ENCODE results near the gene DIAPH2. TPM values are rescaled to one million over a fixed set of nuclear protein-coding genes. Genes with fewer than 3 reads are reported as not detected.

The DIAPH2 gene
- total RNA-seq, 2 donors from 2014 or later, result 42.4 to 66.0 TPM

DNA sequence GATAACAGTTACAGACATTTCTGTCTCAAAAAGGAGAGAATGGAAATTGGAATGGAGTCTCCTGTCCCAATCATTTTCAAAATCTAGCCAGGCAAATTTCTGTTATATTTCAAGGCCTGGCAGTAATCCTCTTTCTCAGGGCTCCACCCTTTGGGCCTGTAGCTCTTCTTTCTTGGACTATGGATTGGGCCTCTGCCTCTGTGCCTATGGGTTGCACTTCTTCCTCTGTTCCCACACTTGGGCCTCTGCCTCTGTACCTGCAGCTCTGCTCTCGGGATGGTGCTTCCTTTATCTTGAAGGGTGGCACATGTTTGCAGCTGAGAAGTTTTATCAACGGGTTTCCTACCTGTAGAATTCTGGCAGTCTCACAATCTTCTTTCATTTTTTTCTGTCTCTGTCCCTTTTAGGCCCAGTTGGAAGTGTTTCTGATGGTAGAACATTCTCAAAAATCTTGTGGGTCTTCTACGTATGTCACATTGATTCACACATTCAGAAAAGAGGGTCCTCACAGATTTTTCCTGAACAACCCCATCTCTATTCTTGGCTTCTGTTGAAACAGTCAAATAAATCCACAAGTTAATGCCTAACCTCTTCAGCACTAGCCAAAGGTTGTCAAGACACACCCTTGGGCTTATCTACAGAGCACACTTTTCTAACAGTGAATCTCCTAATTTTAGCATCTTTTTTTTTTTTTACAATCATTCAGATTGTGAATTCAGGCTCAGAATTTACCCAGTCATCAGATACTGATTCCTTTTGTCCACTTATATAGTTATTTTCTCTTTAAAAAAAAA is 918.0 kb downstream of the DIAPH2 start:
- H3K36me3 ChIP-seq, result no peaks in the 10 kb centered on the region
- no peaks in the 10 kb centered on the region for H3K9me3 ChIP-seq
- H3K27me3 ChIP-seq (replicated peaks; ENCODE audit: insufficient read depth), result no peaks in the 10 kb centered on the region
- ATAC-seq (ENCODE audit: insufficient number of reproducible peaks, low FRiP score, low read depth), result no peak
- no peak for DNase-seq (ENCODE audit: low spot score)
- H3K27ac ChIP-seq, result no peak overlapping the region
- TF ChIP-seq, protein P1, sequence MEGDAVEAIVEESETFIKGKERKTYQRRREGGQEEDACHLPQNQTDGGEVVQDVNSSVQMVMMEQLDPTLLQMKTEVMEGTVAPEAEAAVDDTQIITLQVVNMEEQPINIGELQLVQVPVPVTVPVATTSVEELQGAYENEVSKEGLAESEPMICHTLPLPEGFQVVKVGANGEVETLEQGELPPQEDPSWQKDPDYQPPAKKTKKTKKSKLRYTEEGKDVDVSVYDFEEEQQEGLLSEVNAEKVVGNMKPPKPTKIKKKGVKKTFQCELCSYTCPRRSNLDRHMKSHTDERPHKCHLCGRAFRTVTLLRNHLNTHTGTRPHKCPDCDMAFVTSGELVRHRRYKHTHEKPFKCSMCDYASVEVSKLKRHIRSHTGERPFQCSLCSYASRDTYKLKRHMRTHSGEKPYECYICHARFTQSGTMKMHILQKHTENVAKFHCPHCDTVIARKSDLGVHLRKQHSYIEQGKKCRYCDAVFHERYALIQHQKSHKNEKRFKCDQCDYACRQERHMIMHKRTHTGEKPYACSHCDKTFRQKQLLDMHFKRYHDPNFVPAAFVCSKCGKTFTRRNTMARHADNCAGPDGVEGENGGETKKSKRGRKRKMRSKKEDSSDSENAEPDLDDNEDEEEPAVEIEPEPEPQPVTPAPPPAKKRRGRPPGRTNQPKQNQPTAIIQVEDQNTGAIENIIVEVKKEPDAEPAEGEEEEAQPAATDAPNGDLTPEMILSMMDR (IDR thresholded peaks at IDR 0.05), result no peak
- H3K4me1 ChIP-seq (ENCODE audit: control insufficient read depth in 1 of 2, low read depth in 2 of 2), result no peaks in the 10 kb centered on the region
- H3K4me3 ChIP-seq, result no peak overlapping the region

DNA sequence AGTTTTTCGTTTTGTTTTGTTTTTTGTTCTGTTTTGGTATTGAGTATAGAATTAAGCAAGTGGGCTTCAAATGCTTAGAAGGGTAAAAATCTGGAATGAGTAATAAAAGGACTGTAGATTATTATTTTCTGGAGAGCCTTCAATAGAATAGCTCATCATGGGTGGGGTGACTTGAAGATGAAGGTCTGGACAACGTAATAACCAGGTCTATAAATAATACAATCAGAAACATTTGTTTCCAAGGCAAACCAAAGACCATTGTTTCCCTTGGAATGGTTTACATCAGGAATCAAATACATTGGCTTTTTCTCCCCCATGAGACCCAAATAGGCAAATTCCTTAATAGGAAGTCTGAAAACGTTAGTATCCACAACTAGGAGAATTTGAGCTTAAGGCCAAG is 920.6 kb downstream of the DIAPH2 start:
- H3K27ac ChIP-seq, result no peak overlapping the region
- H3K9me3 ChIP-seq, result no peaks in the 10 kb centered on the region
- no peak for DNase-seq (ENCODE audit: low spot score)

DNA sequence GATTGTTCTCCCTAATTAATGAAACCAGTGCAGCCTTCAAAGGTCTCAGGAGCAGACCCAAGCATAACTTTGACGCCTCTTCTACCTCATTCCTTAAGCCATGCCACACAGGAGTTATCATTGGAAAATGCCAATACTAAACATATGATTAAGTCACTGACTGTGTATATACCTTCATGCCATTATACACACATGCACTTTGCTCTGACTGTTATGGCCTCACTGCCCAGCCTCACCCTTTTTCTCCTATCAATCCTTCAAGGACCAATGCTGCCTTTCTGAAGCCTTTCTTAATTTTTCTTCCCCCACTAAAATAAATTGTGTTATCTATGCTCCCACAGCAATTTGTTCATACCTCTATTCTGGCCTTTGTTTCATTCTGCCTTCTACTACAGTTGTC is 924.7 kb downstream of the DIAPH2 start:
- Histone ChIP-seq H3K27me3 (replicated peaks; ENCODE audit: insufficient read depth) (no peaks in the 10 kb centered on the region), H3K4me3 (no peak overlapping the region), H3K27ac (no peak overlapping the region), H3K4me1 (ENCODE audit: control insufficient read depth in 1 of 2, low read depth in 2 of 2) (no peaks in the 10 kb centered on the region), H3K9me3 (no peaks in the 10 kb centered on the region), H3K36me3 (no peaks in the 10 kb centered on the region)
- TF ChIP-seq, protein P1 (IDR thresholded peaks at IDR 0.05), result no peak
- ATAC-seq (ENCODE audit: insufficient number of reproducible peaks, low FRiP score, low read depth), result no peak
- DNase-seq (ENCODE audit: low spot score), result no peak

More for the DNA sequence above, 920.6 kb downstream of the DIAPH2 start:
- Histone ChIP-seq H3K4me1 (ENCODE audit: control insufficient read depth in 1 of 2, low read depth in 2 of 2) (no peaks in the 10 kb centered on the region), H3K27me3 (replicated peaks; ENCODE audit: insufficient read depth) (no peaks in the 10 kb centered on the region), H3K36me3 (no peaks in the 10 kb centered on the region), H3K4me3 (no peak overlapping the region)
- TF ChIP-seq, protein P1 (IDR thresholded peaks at IDR 0.05), result no peak
- no peak for ATAC-seq (ENCODE audit: insufficient number of reproducible peaks, low FRiP score, low read depth)

DNA sequence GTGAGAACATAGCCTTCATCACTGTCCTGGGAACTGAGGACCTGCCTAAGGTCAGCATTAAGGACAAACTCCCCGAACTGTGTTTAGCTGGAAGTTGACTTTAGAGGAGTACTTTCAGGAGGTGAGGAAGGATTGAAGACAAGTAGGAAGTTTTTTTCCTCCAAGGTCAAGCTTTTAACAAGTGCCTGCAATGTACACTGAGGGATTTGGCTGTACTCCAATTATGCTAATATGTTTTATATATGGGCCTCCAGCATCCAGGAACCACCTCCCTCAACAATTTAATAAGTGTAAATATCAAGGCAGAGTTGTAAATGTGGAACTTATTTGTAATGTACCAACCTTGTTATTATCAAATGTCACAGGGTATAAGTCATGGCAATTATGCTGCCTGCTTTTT is 925.3 kb downstream of the DIAPH2 start:
- Histone ChIP-seq H3K4me1 (ENCODE audit: control insufficient read depth in 1 of 2, low read depth in 2 of 2) (no peaks in the 10 kb centered on the region), H3K27ac (no peak overlapping the region), H3K36me3 (no peaks in the 10 kb centered on the region), H3K4me3 (no peak overlapping the region), H3K27me3 (replicated peaks; ENCODE audit: insufficient read depth) (no peaks in the 10 kb centered on the region), H3K9me3 (no peaks in the 10 kb centered on the region)
- ATAC-seq (ENCODE audit: insufficient number of reproducible peaks, low FRiP score, low read depth) (no peak), DNase-seq (ENCODE audit: low spot score) (no peak)
- TF ChIP-seq, protein P1 (IDR thresholded peaks at IDR 0.05), result no peak

DNA sequence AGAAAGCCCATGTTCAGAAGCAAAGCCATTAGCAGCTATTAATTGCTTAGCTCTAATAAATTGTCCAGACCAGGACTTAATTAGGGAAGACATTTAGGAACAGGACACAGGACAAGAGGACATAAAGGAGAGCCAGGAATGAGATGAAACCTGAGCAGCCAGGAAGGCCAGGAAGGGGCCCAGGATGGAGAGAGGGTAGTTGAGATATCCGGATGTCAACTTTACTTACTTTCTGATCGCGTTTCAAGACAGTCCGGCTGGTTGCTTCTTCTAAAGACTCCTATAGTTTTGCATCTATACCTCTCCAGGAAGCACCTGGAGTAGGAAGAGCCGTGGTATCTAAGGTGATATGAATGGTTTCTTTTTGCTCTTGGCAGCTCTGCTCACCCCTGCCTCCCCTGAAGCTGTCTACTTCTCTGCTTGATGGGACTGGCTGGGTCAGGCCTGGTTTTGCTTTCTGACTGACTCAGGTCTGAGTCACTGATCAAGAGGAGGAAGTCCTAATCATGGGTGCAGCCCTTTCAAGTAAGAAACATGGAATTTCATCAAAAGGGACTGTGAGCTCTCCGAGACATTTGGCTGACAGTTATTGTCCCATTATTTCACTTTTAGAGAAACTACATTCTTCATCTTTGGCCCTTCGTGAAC is 932.4 kb downstream of the DIAPH2 start:
- ATAC-seq (ENCODE audit: insufficient number of reproducible peaks, low FRiP score, low read depth), result no peak
- H3K4me3 ChIP-seq, result no peak overlapping the region
- no peak for DNase-seq (ENCODE audit: low spot score)
- no peaks in the 10 kb centered on the region for H3K27me3 ChIP-seq (replicated peaks; ENCODE audit: insufficient read depth)
- H3K4me1 ChIP-seq (ENCODE audit: control insufficient read depth in 1 of 2, low read depth in 2 of 2), result no peaks in the 10 kb centered on the region
- no peak overlapping the region for H3K27ac ChIP-seq
- no peaks in the 10 kb centered on the region for H3K9me3 ChIP-seq
- H3K36me3 ChIP-seq, result no peaks in the 10 kb centered on the region
- TF ChIP-seq, protein P1 (IDR thresholded peaks at IDR 0.05), result no peak
